Gastroesophageal sphincter (tissue), 4 donors: ENCODE results near the gene ZDHHC20. TPM values are rescaled to one million over a fixed set of nuclear protein-coding genes. Genes with fewer than 3 reads are reported as not detected.
"Not testable (repeated sequence)": the region's sequence is repeated elsewhere in the genome, so short reads cannot be mapped to it uniquely, and the experiment has no call there.

Source experiments
- ATAC-seq: fragments of 150-250 bp; one replicate; pipeline ENCODE4 v1.9.1; 2016; ENCODE audit warnings: mild to moderate bottlenecking, moderate library complexity
- H3K27ac ChIP-seq, 4 donors: fragments of 200-600 bp; sonication (generic) in 3 of 4; 1 replicate in 3 of 4; 2 replicates in 1 of 4; pipeline ENCODE4 v1.5.1; 2016 to 2019
- H3K27me3 ChIP-seq: fragments of 200-600 bp; sonication (generic); one replicate; pipeline ENCODE4 v1.5.1; 2019
- H3K36me3 ChIP-seq, 2 donors: fragments of 200-600 bp; sonication (generic); one replicate each; pipeline ENCODE4 v1.5.1; 2019; ENCODE audit warnings: control low read depth in 1 of 2
- H3K4me1 ChIP-seq, 3 donors: fragments of 200-600 bp; sonication (generic); 1 replicate in 2 of 3; 2 replicates in 1 of 3; pipeline ENCODE4 v1.5.1; 2016 to 2019; ENCODE audit warnings: control low read depth in 2 of 3
- H3K4me3 ChIP-seq, 2 donors: fragments of 200-600 bp; sonication (generic); one replicate each; pipeline ENCODE4 v1.5.1; 2019; ENCODE audit warnings: mild to moderate bottlenecking in 1 of 2, moderate library complexity in 1 of 2
- H3K9me3 ChIP-seq, 3 donors: fragments of 200-600 bp; sonication (generic); one replicate each; pipeline ENCODE4 v1.5.1; 2017 to 2019; ENCODE audit warnings: control low read depth in 2 of 3
- CTCF ChIP-seq, 4 experiments: fragments of 200-600 bp in 2 of 4; fragments of 450-650 bp in 2 of 4; sonication (generic) in 1 of 4; IDR thresholded peaks; one replicate each; pipeline ENCODE4 v1.5.1; 2017 to 2019; ENCODE audit warnings: antibody characterized with exemption in 4 of 4, mild to moderate bottlenecking in 2 of 4, moderate library complexity in 2 of 4
- EP300 ChIP-seq: sonication (generic); formaldehyde crosslinking; IDR thresholded peaks from one replicate; pipeline ENCODE4 v1.6.1; 2017; ENCODE audit warnings: antibody characterized with exemption, mild to moderate bottlenecking
- POLR2A ChIP-seq, 2 donors: fragments of 450-650 bp; IDR thresholded peaks; one replicate each; pipeline ENCODE4 v1.6.1; 2017; ENCODE audit warnings: antibody characterized with exemption in 2 of 2, mild to moderate bottlenecking in 2 of 2, moderate library complexity in 1 of 2
- POLR2AphosphoS5 ChIP-seq: sonication (generic); formaldehyde crosslinking; IDR thresholded peaks from one replicate; pipeline ENCODE4 v1.6.1; 2017; ENCODE audit warnings: antibody characterized with exemption
- WGBS, 2 donors: methylation state at CpG; one replicate each; pipeline ENCODE4 v1.1.5; 2018; ENCODE audit warnings: low coverage in 1 of 2; 5-methylcytosine and 5-hydroxymethylcytosine counted together
- total RNA-seq, 4 donors: library from RNA; depleted of rRNA; stranded (reverse); fragments of >200 nt; gene quantifications; one replicate each; pipeline ENCODE4 v1.1.0, GENCODE V29; 2016

ZDHHC20 gene
- total RNA-seq, 4 donors from 2014 or later, result 42.8 to 67.1 (median 58.3) TPM

- Histone ChIP-seq H3K27me3 (no peaks in the 10 kb centered on the region), H3K36me3 (peaks cover 0 to 80% of the 10 kb centered on the region in 2 donors), H3K4me3 (no peak overlapping the region), H3K4me1 (no peaks in the 10 kb centered on the region), H3K9me3 (no peaks in the 10 kb centered on the region), H3K27ac (no peak overlapping the region)
- ATAC-seq, result no peak
- TF ChIP-seq POLR2A (IDR thresholded peaks at IDR 0.05) (no peak), CTCF (IDR thresholded peaks at IDR 0.05) (no peak), EP300 (no peak), POLR2AphosphoS5 (no peak)
- 80 to 92% methylated on average over 5 to 6 of the region's 6 CpGs for WGBS, 2 donors
These were observed 76.0 kb downstream of the ZDHHC20 start for GRCh38 chr13:21383090-21383489.

GRCh38 chr13:21376998-21377985 lies 81.8 kb downstream of the ZDHHC20 start:
- peaks cover 0 to 74% of the 10 kb centered on the region in 2 donors for H3K36me3 ChIP-seq
- not testable (repeated sequence) for ATAC-seq, H3K4me1 ChIP-seq, H3K27ac ChIP-seq, H3K4me3 ChIP-seq, H3K9me3 ChIP-seq, H3K27me3 ChIP-seq
- WGBS, 2 donors, result 87 to 88% methylated on average over 11 to 17 of the region's 36 CpGs

- H3K9me3 ChIP-seq, result no peaks in the 10 kb centered on the region
- peaks cover 0 to 32% of the 10 kb centered on the region in 2 donors for H3K36me3 ChIP-seq
- H3K4me3 ChIP-seq, result no peak overlapping the region
- H3K27me3 ChIP-seq, result no peaks in the 10 kb centered on the region
- ATAC-seq, result no peak
- no peak overlapping the region for H3K27ac ChIP-seq
- H3K4me1 ChIP-seq, result no peaks in the 10 kb centered on the region
- no peak for TF ChIP-seq CTCF (IDR thresholded peaks at IDR 0.05)
- TF ChIP-seq POLR2AphosphoS5, result no peak
- TF ChIP-seq POLR2A (IDR thresholded peaks at IDR 0.05), result no peak
- no peak for TF ChIP-seq EP300
- WGBS, 2 donors, result 50% methylated on average over 1 of the region's 1 CpG
These were observed 86.6 kb downstream of the ZDHHC20 start for GRCh38 chr13:21372530-21372929.

- Histone ChIP-seq H3K4me3 (no peak overlapping the region), H3K36me3 (peaks cover 0 to 20% of the 10 kb centered on the region in 2 donors), H3K27ac (no peak overlapping the region), H3K4me1 (no peaks in the 10 kb centered on the region), H3K9me3 (no peaks in the 10 kb centered on the region), H3K27me3 (no peaks in the 10 kb centered on the region)
- 41 to 47% methylated on average over 7 of the region's 7 CpGs for WGBS, 2 donors
- ATAC-seq, result no peak
- TF ChIP-seq POLR2A (IDR thresholded peaks at IDR 0.05) (no peak), CTCF (IDR thresholded peaks at IDR 0.05) (no peak), EP300 (no peak), POLR2AphosphoS5 (no peak)
These were observed 88.1 kb downstream of the ZDHHC20 start for GRCh38 chr13:21371011-21371410.

- Histone ChIP-seq H3K27me3 (no peaks in the 10 kb centered on the region), H3K27ac (no peak overlapping the region), H3K36me3 (no peaks in the 10 kb centered on the region), H3K9me3 (peaks cover 0 to 8% (median 0%) of the 10 kb centered on the region in 3 donors), H3K4me3 (no peak overlapping the region), H3K4me1 (no peaks in the 10 kb centered on the region)
- no peak for ATAC-seq
- WGBS, 2 donors, result 60 to 74% methylated on average over 1 to 4 of the region's 4 CpGs
- no peak for TF ChIP-seq POLR2AphosphoS5
- no peak for TF ChIP-seq EP300
- TF ChIP-seq CTCF (IDR thresholded peaks at IDR 0.05), result no peak
- TF ChIP-seq POLR2A (IDR thresholded peaks at IDR 0.05), result no peak
These were observed 93.5 kb downstream of the ZDHHC20 start for GRCh38 chr13:21365574-21365973.
